Adrenal gland (tissue), 12 donors: ENCODE measurements around the gene BBX. TPM values are rescaled to one million over a fixed set of nuclear protein-coding genes. Genes with fewer than 3 reads are reported as not detected.

ENCODE experiments used
- DNase-seq, 7 donors: peaks; one replicate each; pipeline ENCODE4 v3.0.0-alpha.2; 2019 to 2020
- H3K27ac ChIP-seq, 5 donors: fragments of 200-600 bp; sonication (generic) in 4 of 5; 1 replicate in 3 of 5; 2 replicates in 2 of 5; pipeline versions ENCODE4 v1.5.1 to v1.8.0; 2016 to 2020; ENCODE audit warnings: mild to moderate bottlenecking in 1 of 5
- H3K27me3 ChIP-seq: fragments of 200-600 bp; 2 replicates; pipeline ENCODE4 v1.8.0; 2021
- H3K36me3 ChIP-seq, 2 donors: fragments of 200-600 bp; replicated peaks in 1 of 2; 1 replicate in 1 of 2; 2 replicates in 1 of 2; pipeline versions ENCODE4 v1.5.1 to v1.8.0; 2018 to 2022
- H3K4me1 ChIP-seq, 2 donors: fragments of 200-600 bp; replicated peaks in 1 of 2; 1 replicate in 1 of 2; 2 replicates in 1 of 2; pipeline versions ENCODE4 v1.5.1 to v1.8.0; 2018 to 2021
- H3K4me3 ChIP-seq, 4 donors: fragments of 200-600 bp; sonication (generic) in 3 of 4; one replicate each; pipeline ENCODE4 v1.5.1; 2016 to 2018
- H3K9me3 ChIP-seq, 3 donors: fragments of 200-600 bp; sonication (generic) in 1 of 3; replicated peaks in 1 of 3; 1 replicate in 2 of 3; 2 replicates in 1 of 3; pipeline versions ENCODE4 v1.5.1 to v1.8.0; 2016 to 2021
- CTCF ChIP-seq, 6 experiments: fragments of 450-650 bp in 4 of 6; fragments of 200-600 bp in 2 of 6; sonication (generic) in 1 of 6; IDR thresholded peaks; 1 replicate in 5 of 6; 2 replicates in 1 of 6; pipeline versions ENCODE4 v1.5.1 to v1.8.0; 2016 to 2021; ENCODE audit warnings: antibody characterized with exemption in 6 of 6, mild to moderate bottlenecking in 2 of 6, moderate library complexity in 1 of 6
- POLR2A ChIP-seq, 2 donors: fragments of 450-650 bp; IDR thresholded peaks; one replicate each; pipeline ENCODE4 v1.6.1; 2017; ENCODE audit warnings: antibody characterized with exemption in 2 of 2, mild to moderate bottlenecking in 2 of 2, moderate library complexity in 1 of 2
- WGBS, 4 donors: extraction: QIAGEN DNeasy Blood & Tissue Kit in 2 of 4; methylation state at CpG; one replicate each; pipeline versions ENCODE4 v1.1.5 to v1.1.7; 2013 to 2017; 5-methylcytosine and 5-hydroxymethylcytosine counted together
- intact Hi-C, 2 donors: fragments of 100-400 bp; cut with DNase I; formaldehyde crosslinking; loops; one replicate each; pipeline versions ENCODE4 v1.14.1 to v1.15.0; 2022 to 2023
- polyA plus RNA-seq, 3 donors: library from polyadenylated mRNA; stranded (reverse); fragments of 200-250 nt in 2 of 3; fragments of 350-450 nt in 1 of 3; fragmentation: Illumina TruSeq in 1 of 3; extraction: RNeasy Lipid Tissue Mini Kit (QIAGEN cat#74804) in 1 of 3; gene quantifications; one replicate each; pipeline ENCODE4 v1.2.3, GENCODE V29; 2013 to 2014
- total RNA-seq, 9 donors: library from RNA; depleted of rRNA in 4 of 9; stranded (reverse); fragments of >200 nt in 4 of 9; fragments of 120-200 nt in 1 of 9; fragmentation: NEBNext Ultra II Directional in 1 of 9; extraction: Animal tissue kit (Norgen Biotek cat#: 25700) in 1 of 9; gene quantifications; one replicate each; pipeline versions ENCODE4 v1.1.0 to v1.2.4, GENCODE V29; 2013 to 2023
- donor health status: healthy with polysubstance abuse.
- donor health status: Bipolar disorder and iron deficiency.
- donor health status: DM: yes; HTN: yes; CAD: no.
- donor health status: DM: no; HTN: no; CAD: no.
- donor health status: DM: no; HTN: no; CAD: no.
- donor health status: DM: yes; HTN: yes; CAD: no.

The BBX gene
- total and polyA plus RNA-seq, 12 donors: 12.8 to 208 (median 116) TPM

- Histone ChIP-seq H3K4me1 (peaks cover 0 to 36% of the 10 kb centered on the region in 2 donors), H3K4me3 (no peak overlapping the region), H3K36me3 (peaks cover 0 to 50% of the 10 kb centered on the region in 2 donors), H3K27ac (peak overlapping the region in 2 of 5 donors; percentile 29 to 41), H3K27me3 (no peaks in the 10 kb centered on the region), H3K9me3 (no peaks in the 10 kb centered on the region)
- TF ChIP-seq CTCF (IDR thresholded peaks at IDR 0.05): no peak
- TF ChIP-seq POLR2A (IDR thresholded peaks at IDR 0.05): no peak
- WGBS, 4 donors: 70 to 80% (median 71%) methylated on average over 2 of the region's 2 CpGs
- intact Hi-C loops: no loop called here
- DNase-seq: no peak
Observed at GRCh38 chr3:107800710-107801109, 277.9 kb downstream of the BBX start.

- H3K4me3 ChIP-seq: no peak overlapping the region
- H3K4me1 ChIP-seq: peaks cover 0 to 17% of the 10 kb centered on the region in 2 donors
- DNase-seq: no peak
- intact Hi-C loops: no loop called here
- no peaks in the 10 kb centered on the region for H3K9me3 ChIP-seq
- 92 to 95% (median 95%) methylated on average over 3 of the region's 3 CpGs for WGBS, 4 donors
- H3K36me3 ChIP-seq: peaks cover 0 to 60% of the 10 kb centered on the region in 2 donors
- no peaks in the 10 kb centered on the region for H3K27me3 ChIP-seq
- H3K27ac ChIP-seq: no peak overlapping the region
- TF ChIP-seq CTCF (IDR thresholded peaks at IDR 0.05): no peak
- TF ChIP-seq POLR2A (IDR thresholded peaks at IDR 0.05): no peak
Observed at GRCh38 chr3:107803170-107803569, 280.4 kb downstream of the BBX start.

- Histone ChIP-seq H3K4me3 (no peak overlapping the region), H3K27me3 (no peaks in the 10 kb centered on the region), H3K9me3 (no peaks in the 10 kb centered on the region), H3K36me3 (peaks cover 0 to 42% of the 10 kb centered on the region in 2 donors), H3K4me1 (peaks cover 0 to 10% of the 10 kb centered on the region in 2 donors), H3K27ac (no peak overlapping the region)
- no peak for DNase-seq
- 97 to 100% (median 98%) methylated on average over 2 of the region's 2 CpGs for WGBS, 4 donors
- intact Hi-C loops: no loop called here
- TF ChIP-seq CTCF (IDR thresholded peaks at IDR 0.05) (no peak), POLR2A (IDR thresholded peaks at IDR 0.05) (no peak)
Observed at GRCh38 chr3:107806021-107806420, 283.3 kb downstream of the BBX start.

GRCh38 chr3:107806536-107806935 is 283.8 kb downstream of the BBX start:
- Histone ChIP-seq H3K4me1 (peaks cover 0 to 10% of the 10 kb centered on the region in 2 donors), H3K36me3 (peaks cover 0 to 37% of the 10 kb centered on the region in 2 donors), H3K4me3 (no peak overlapping the region), H3K27ac (no peak overlapping the region), H3K27me3 (no peaks in the 10 kb centered on the region), H3K9me3 (no peaks in the 10 kb centered on the region)
- intact Hi-C loops: no loop called here
- DNase-seq: no peak
- no peak for TF ChIP-seq CTCF (IDR thresholded peaks at IDR 0.05)
- TF ChIP-seq POLR2A (IDR thresholded peaks at IDR 0.05): no peak
- 90 to 98% (median 95%) methylated on average over 3 of the region's 3 CpGs for WGBS, 4 donors
